ENCODE measurements around the gene ELFN1. TPM values are rescaled to one million over a fixed set of nuclear protein-coding genes. Genes with fewer than 3 reads are reported as not detected.

Gene ELFN1
- polyA plus RNA-seq, 1 donor (not counting 4 experiments of a cell fraction or from before 2014, with no cell fraction given): 0.03 TPM

DNA sequence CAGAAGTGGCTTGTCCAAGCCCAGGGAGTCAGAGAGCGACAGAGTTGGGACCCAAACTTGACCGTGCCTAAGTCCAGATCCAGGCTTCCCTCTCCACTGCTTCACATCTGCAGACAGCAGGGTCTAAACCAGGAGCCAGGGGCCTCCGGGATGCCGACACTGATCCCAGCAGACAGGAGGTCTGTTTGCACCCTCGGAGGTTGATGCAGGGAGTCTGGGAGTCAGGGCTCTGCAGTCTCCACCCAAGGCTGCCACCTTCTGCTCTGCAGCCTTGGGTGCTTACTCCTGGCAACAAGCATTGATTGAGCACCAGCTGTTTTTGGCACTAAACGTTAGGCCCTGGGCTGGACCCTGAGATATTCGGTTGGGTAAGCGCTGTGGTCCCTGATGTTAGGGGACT, 21.0 kb downstream of the ELFN1 start:
- H3K27me3 ChIP-seq (ENCODE audit: control insufficient read depth, extremely low read depth, insufficient read depth, low read length): peaks cover 25% of the 10 kb centered on the region
- no peak for FAIRE-seq
- dilution Hi-C loops (cut with MboI; ENCODE audit: extremely low pct_ligation_motif_present, low sequenced_read_pairs): no loop called here

GRCh38 chr7:1691601-1692514, 21.8 kb downstream of the ELFN1 start:
- H3K36me3 ChIP-seq (ENCODE audit: control insufficient read depth in 2 of 2, extremely low read depth in 1 of 2, insufficient read depth in 2 of 2, low read length in 2 of 2): no peaks in the 10 kb centered on the region
- no peak for DNase-seq (ENCODE audit: low read depth, low spot score)
- H3K9me1 ChIP-seq (ENCODE audit: control insufficient read depth, extremely low read depth, insufficient read depth, low read length): no peaks in the 10 kb centered on the region
- FAIRE-seq: no peak
- TF ChIP-seq CTCF (optimal IDR thresholded peaks at IDR 0.05 in 1 of 3, IDR thresholded peaks at IDR 0.05 in 1 of 3, conservative IDR thresholded peaks at IDR 0.05 in 1 of 3; ENCODE audit: extremely low read depth in 1 of 3, insufficient read depth in 2 of 3, low read length in 3 of 3) (no peak), EZH2 (IDR thresholded peaks at IDR 0.05; ENCODE audit: low read length) (no peak)
- H4K20me1 ChIP-seq (ENCODE audit: control insufficient read depth, extremely low read depth, insufficient read depth, low read length): no peaks in the 10 kb centered on the region
- no peak overlapping the region for H3K9ac ChIP-seq (ENCODE audit: control insufficient read depth, extremely low read depth, insufficient read depth, low read length)
- H2AFZ ChIP-seq (ENCODE audit: control insufficient read depth, low read length): no peak overlapping the region
- no peak overlapping the region for H3K4me3 ChIP-seq (ENCODE audit: control insufficient read depth in 2 of 3, extremely low read depth in 1 of 3, insufficient read depth in 2 of 3, low read depth in 1 of 3, low read length in 3 of 3)
- H3K4me1 ChIP-seq (ENCODE audit: control insufficient read depth, extremely low read depth, insufficient read depth, low read length): no peaks in the 10 kb centered on the region
- no peaks in the 10 kb centered on the region for H3K79me2 ChIP-seq (ENCODE audit: control insufficient read depth, insufficient read depth, low read length)
- H3K9me3 ChIP-seq (ENCODE audit: control insufficient read depth, low read depth, low read length): no peaks in the 10 kb centered on the region
- dilution Hi-C loops (cut with MboI; ENCODE audit: extremely low pct_ligation_motif_present, low sequenced_read_pairs): no loop called here
- no peak overlapping the region for H3K27ac ChIP-seq (ENCODE audit: control insufficient read depth, insufficient read depth, low read length)
- H3K4me2 ChIP-seq (ENCODE audit: control insufficient read depth, extremely low read depth, insufficient read depth, low read depth, low read length): no peak overlapping the region
- H3K27me3 ChIP-seq (ENCODE audit: control insufficient read depth, extremely low read depth, insufficient read depth, low read length): peaks cover 25% of the 10 kb centered on the region

More for the DNA sequence above, 21.0 kb downstream of the ELFN1 start:
- Histone ChIP-seq H3K9me3 (ENCODE audit: control insufficient read depth, low read depth, low read length) (no peaks in the 10 kb centered on the region), H3K9me1 (ENCODE audit: control insufficient read depth, extremely low read depth, insufficient read depth, low read length) (no peaks in the 10 kb centered on the region), H3K9ac (ENCODE audit: control insufficient read depth, extremely low read depth, insufficient read depth, low read length) (no peak overlapping the region), H4K20me1 (ENCODE audit: control insufficient read depth, extremely low read depth, insufficient read depth, low read length) (no peaks in the 10 kb centered on the region), H3K36me3 (ENCODE audit: control insufficient read depth in 2 of 2, extremely low read depth in 1 of 2, insufficient read depth in 2 of 2, low read length in 2 of 2) (no peaks in the 10 kb centered on the region), H3K79me2 (ENCODE audit: control insufficient read depth, insufficient read depth, low read length) (no peaks in the 10 kb centered on the region), H3K27ac (ENCODE audit: control insufficient read depth, insufficient read depth, low read length) (no peak overlapping the region), H3K4me3 (ENCODE audit: control insufficient read depth in 2 of 3, extremely low read depth in 1 of 3, insufficient read depth in 2 of 3, low read depth in 1 of 3, low read length in 3 of 3) (no peak overlapping the region), H3K4me2 (ENCODE audit: control insufficient read depth, extremely low read depth, insufficient read depth, low read depth, low read length) (no peak overlapping the region), H2AFZ (ENCODE audit: control insufficient read depth, low read length) (no peak overlapping the region), H3K4me1 (ENCODE audit: control insufficient read depth, extremely low read depth, insufficient read depth, low read length) (no peaks in the 10 kb centered on the region)
- no peak for DNase-seq (ENCODE audit: low read depth, low spot score)
- TF ChIP-seq CTCF (optimal IDR thresholded peaks at IDR 0.05 in 1 of 3, IDR thresholded peaks at IDR 0.05 in 1 of 3, conservative IDR thresholded peaks at IDR 0.05 in 1 of 3; ENCODE audit: extremely low read depth in 1 of 3, insufficient read depth in 2 of 3, low read length in 3 of 3) (no peak), EZH2 (IDR thresholded peaks at IDR 0.05; ENCODE audit: low read length) (no peak)

Measured in keratinocyte (primary cell).